NCI-H510A treated with DMSO at 0.1 percent for 48 hours (cell line): ENCODE measurements around the gene VAPA.
A peak's percentile ranks its signal among the peaks of the same experiment; 100 is the strongest.

Source experiments
- DNase-seq: peaks from one replicate; lab custom pipeline; 2025; lab: John Stamatoyannopoulos, UW

Gene VAPA

GRCh38 chr18:9941103-9941502, 27.3 kb downstream of the VAPA start:
- no peak for DNase-seq

- no peak for DNase-seq
Observed at GRCh38 chr18:9941660-9942059, 27.8 kb downstream of the VAPA start.

GRCh38 chr18:9943311-9943710, 29.5 kb downstream of the VAPA start:
- DNase-seq, result no peak

- no peak for DNase-seq
Observed at GRCh38 chr18:9944805-9945204, 31.0 kb downstream of the VAPA start.

GRCh38 chr18:9946831-9947230, 33.0 kb downstream of the VAPA start:
- no peak for DNase-seq

- DNase-seq, result no peak
Observed at GRCh38 chr18:9947248-9947647, 33.4 kb downstream of the VAPA start.

- no peak for DNase-seq
Observed at GRCh38 chr18:9949315-9949714, 35.5 kb downstream of the VAPA start.

- no peak for DNase-seq
Observed at GRCh38 chr18:9949861-9950260, 36.0 kb downstream of the VAPA start.

- no peak for DNase-seq
Observed at GRCh38 chr18:9950289-9951016, 36.6 kb downstream of the VAPA start.

- DNase-seq, result peak; percentile 21
Observed at GRCh38 chr18:9951022-9951859, 37.4 kb downstream of the VAPA start.

GRCh38 chr18:9952633-9953416, 39.0 kb downstream of the VAPA start:
- no peak for DNase-seq

- DNase-seq, result no peak
Observed at GRCh38 chr18:9958861-9959399, 45.1 kb downstream of the VAPA start.

- no peak for DNase-seq
Observed at GRCh38 chr18:9959564-9959963, 45.7 kb downstream of the VAPA start.

GRCh38 chr18:9960258-9960904, 46.6 kb downstream of the VAPA start:
- no peak for DNase-seq

GRCh38 chr18:9961041-9961440, 47.2 kb downstream of the VAPA start:
- no peak for DNase-seq

GRCh38 chr18:9965711-9966624, 52.2 kb downstream of the VAPA start:
- DNase-seq, result no peak

GRCh38 chr18:9968081-9968848, 54.4 kb downstream of the VAPA start:
- no peak for DNase-seq

GRCh38 chr18:9969247-9969646, 55.4 kb downstream of the VAPA start:
- DNase-seq, result no peak

- peak; percentile 74 for DNase-seq
Observed at GRCh38 chr18:9971313-9971920, 57.6 kb downstream of the VAPA start.

- DNase-seq, result no peak
Observed at GRCh38 chr18:9973470-9973869, 59.7 kb downstream of the VAPA start.
